ENCODE measurements around the gene TUBB1. TPM values are rescaled to one million over a fixed set of nuclear protein-coding genes. Genes with fewer than 3 reads are reported as not detected.
A peak's percentile ranks its signal among the peaks of the same experiment; 100 is the strongest.

TUBB1 gene
- total and polyA plus RNA-seq, 3 donors from 2014 or later: 0.25 to 1.3 (median 0.55) TPM

DNA sequence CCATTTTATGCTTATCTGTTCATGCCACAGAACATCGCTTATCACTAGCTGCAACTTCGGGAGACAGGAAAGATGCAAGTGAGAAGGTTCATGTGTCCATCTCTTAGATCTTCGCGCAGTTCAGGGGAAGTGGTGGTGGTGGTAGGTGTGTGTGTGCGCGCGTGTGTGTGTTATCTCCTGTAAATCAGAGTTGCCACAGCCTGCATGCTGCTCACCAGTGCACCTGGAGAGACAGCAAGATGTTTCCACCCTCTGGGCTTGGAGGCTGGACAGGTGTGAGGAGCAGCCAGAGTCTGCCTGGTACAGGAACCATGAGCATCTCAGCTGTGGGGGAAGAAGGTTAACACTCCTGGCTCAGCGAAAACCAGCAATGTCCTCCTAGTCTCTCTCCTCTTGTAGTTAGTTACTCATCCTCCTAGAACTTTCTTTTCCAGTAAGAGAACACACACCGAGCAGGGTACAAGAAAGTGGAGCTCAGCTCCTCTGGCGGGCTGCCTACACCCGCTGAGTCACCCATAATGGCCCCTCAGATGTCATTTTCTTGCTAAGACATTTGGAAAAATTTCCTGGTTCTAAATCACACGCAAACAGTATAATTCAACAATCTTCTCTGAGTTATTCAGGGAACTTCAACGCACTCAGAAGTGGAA is 5.1 kb upstream of the TUBB1 start:
- WGBS, 2 donors: 74 to 81% methylated on average over 13 of the region's 13 CpGs
- TF ChIP-seq POLR2A (IDR thresholded peaks at IDR 0.05): no peak
- TF ChIP-seq CTCF (IDR thresholded peaks at IDR 0.05): no peak
- Histone ChIP-seq H3K36me3 (ENCODE audit: low read depth, missing control alignments) (no peaks in the 10 kb centered on the region), H3K4me1 (peaks cover 21% of the 10 kb centered on the region), H3K4me3 (no peak overlapping the region), H3K27ac (no peak overlapping the region), H3K9me3 (no peaks in the 10 kb centered on the region), H3K27me3 (no peaks in the 10 kb centered on the region)
- peak; percentile 11 for DNase-seq
- intact Hi-C loops (cut with DNase I; ENCODE audit: low total_unique reads): no loop called here

GRCh38 chr20:59014680-59015389 is 4.4 kb upstream of the TUBB1 start:
- no peak for TF ChIP-seq POLR2A (IDR thresholded peaks at IDR 0.05)
- TF ChIP-seq CTCF (IDR thresholded peaks at IDR 0.05): no peak
- DNase-seq: peak; percentile 12
- intact Hi-C loops (cut with DNase I; ENCODE audit: low total_unique reads): no loop called here

GRCh38 chr20:59015411-59015810 is 3.8 kb upstream of the TUBB1 start:
- peaks cover 21% of the 10 kb centered on the region for H3K4me1 ChIP-seq
- no peaks in the 10 kb centered on the region for H3K9me3 ChIP-seq
- no peaks in the 10 kb centered on the region for H3K27me3 ChIP-seq
- no peaks in the 10 kb centered on the region for H3K36me3 ChIP-seq (ENCODE audit: low read depth, missing control alignments)
- H3K4me3 ChIP-seq: no peak overlapping the region
- intact Hi-C loops (cut with DNase I; ENCODE audit: low total_unique reads): no loop called here
- DNase-seq: no peak
- WGBS, 2 donors: 94 to 96% methylated on average over 16 of the region's 16 CpGs
- no peak overlapping the region for H3K27ac ChIP-seq
- TF ChIP-seq CTCF (IDR thresholded peaks at IDR 0.05) (no peak), POLR2A (IDR thresholded peaks at IDR 0.05) (no peak)

More at GRCh38 chr20:59014680-59015389, 4.4 kb upstream of the TUBB1 start:
- Histone ChIP-seq H3K9me3 (no peaks in the 10 kb centered on the region), H3K4me1 (peaks cover 21% of the 10 kb centered on the region), H3K27ac (no peak overlapping the region), H3K27me3 (no peaks in the 10 kb centered on the region), H3K36me3 (ENCODE audit: low read depth, missing control alignments) (no peaks in the 10 kb centered on the region), H3K4me3 (no peak overlapping the region)
- 84 to 94% methylated on average over 8 to 17 of the region's 17 CpGs for WGBS, 2 donors

DNA sequence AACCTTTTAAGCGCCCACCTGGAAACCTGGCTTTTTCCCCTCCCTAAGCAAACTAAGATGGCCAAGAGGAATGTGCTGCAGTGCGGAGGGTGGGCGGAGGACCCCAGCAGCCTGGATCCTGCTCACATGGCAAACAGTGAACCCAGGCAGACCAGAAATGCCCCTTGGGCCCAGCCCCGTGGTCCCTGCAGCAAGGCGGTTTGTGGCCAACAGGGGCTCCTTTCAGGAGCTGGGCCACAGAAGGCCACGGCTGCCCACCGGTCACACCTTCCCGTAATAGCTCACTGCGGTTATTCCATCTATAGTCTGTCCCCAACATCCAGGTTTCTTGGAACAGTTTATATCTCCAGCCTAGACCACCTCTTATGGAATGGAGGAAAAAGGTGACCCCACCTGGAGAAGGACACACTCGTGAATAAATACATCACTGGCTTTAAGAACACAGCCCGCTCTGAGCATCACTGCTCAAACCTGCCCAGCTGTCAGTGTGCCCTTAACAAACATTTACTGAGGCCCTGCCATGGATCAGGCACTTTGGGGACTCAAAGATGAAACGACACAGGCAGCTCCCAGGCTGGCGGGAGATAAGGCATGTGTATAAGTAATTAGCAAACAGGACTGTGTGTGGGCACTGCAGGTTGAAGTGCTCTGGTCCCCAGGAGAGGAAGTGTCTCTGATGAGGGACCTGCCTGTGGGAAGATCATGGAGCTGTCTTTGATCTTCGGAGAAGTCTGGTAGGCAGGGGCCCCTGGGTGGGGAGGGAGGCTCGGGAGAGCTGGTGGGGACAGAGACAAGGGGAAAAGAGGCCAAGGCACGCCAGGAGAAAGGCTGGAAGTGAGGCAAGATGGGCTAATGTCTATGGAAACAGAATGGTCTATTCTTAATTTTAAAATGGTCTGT is 3.2 kb upstream of the TUBB1 start:
- H3K27me3 ChIP-seq: no peaks in the 10 kb centered on the region
- 85 to 91% methylated on average over 13 to 16 of the region's 16 CpGs for WGBS, 2 donors
- peaks cover 21% of the 10 kb centered on the region for H3K4me1 ChIP-seq
- peak overlapping the region; percentile 31 to 62 for H3K27ac ChIP-seq
- no peaks in the 10 kb centered on the region for H3K9me3 ChIP-seq
- intact Hi-C loops (cut with DNase I; ENCODE audit: low total_unique reads): no loop called here
- DNase-seq: peak; percentile 14
- no peak overlapping the region for H3K4me3 ChIP-seq
- no peaks in the 10 kb centered on the region for H3K36me3 ChIP-seq (ENCODE audit: low read depth, missing control alignments)
- TF ChIP-seq CTCF (IDR thresholded peaks at IDR 0.05) (no peak), POLR2A (IDR thresholded peaks at IDR 0.05) (no peak)

Measured in testis (tissue), 3 donors.